Adipocyte (in vitro differentiated cells): ENCODE measurements around the gene UNC13C.

Experiments used
- DNase-seq: peaks from one replicate; pipeline ENCODE4 v3.0.0-alpha.2; 2015; ENCODE audit warnings: low read depth
- H3K27me3 ChIP-seq: replicated peaks from 2 replicates; pipeline ENCODE4 v1.7.0; 2013; ENCODE audit warnings: mild to moderate bottlenecking, low read length, moderate library complexity; ENCODE audit not compliant: control insufficient read depth, insufficient read depth
- H3K36me3 ChIP-seq: 2 replicates; pipeline ENCODE4 v1.7.0; 2013; ENCODE audit warnings: low read length, mild to moderate bottlenecking, moderate library complexity; ENCODE audit not compliant: control insufficient read depth, insufficient read depth, severe bottlenecking
- H3K4me1 ChIP-seq: 2 replicates; pipeline ENCODE4 v1.7.0; 2013; ENCODE audit warnings: mild to moderate bottlenecking, low read length, moderate library complexity; ENCODE audit not compliant: control insufficient read depth, insufficient read depth
- H3K4me3 ChIP-seq: 2 replicates; pipeline ENCODE4 v1.7.0; 2013; ENCODE audit warnings: mild to moderate bottlenecking, low read length, moderate library complexity
- H3K9ac ChIP-seq: 2 replicates; pipeline ENCODE4 v1.7.0; 2013; ENCODE audit warnings: mild to moderate bottlenecking, low read length, moderate library complexity
- H3K9me3 ChIP-seq: 2 replicates; pipeline ENCODE4 v1.7.0; 2013; ENCODE audit warnings: mild to moderate bottlenecking, low read length, moderate library complexity; ENCODE audit not compliant: control insufficient read depth

UNC13C gene

DNA sequence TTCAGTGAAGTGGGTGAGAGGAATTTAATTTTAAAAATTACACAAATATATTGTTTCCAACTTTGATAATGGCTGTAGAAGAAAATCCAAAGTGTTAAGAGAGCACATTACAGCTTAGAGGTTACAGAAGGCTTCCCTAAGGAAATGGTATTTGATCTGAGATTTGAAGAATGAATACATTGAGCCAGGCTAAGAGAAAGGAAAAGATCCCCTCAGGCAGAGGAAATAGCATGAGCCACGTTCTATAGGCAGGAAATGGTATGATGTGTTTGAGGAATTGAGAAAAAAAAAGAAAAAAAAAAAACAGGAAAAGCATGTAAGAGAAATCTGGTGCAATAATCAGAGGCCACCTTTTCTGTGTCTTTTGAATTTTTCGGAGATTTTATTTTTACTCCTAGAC is 48.6 kb downstream of the UNC13C start:
- DNase-seq = no peak
- H3K9me3 ChIP-seq = no peaks in the 10 kb centered on the region
- no peak overlapping the region for H3K9ac ChIP-seq
- no peaks in the 10 kb centered on the region for H3K36me3 ChIP-seq
- H3K27me3 ChIP-seq = no peaks in the 10 kb centered on the region
- H3K4me1 ChIP-seq = no peaks in the 10 kb centered on the region
- H3K4me3 ChIP-seq = no peak overlapping the region

DNA sequence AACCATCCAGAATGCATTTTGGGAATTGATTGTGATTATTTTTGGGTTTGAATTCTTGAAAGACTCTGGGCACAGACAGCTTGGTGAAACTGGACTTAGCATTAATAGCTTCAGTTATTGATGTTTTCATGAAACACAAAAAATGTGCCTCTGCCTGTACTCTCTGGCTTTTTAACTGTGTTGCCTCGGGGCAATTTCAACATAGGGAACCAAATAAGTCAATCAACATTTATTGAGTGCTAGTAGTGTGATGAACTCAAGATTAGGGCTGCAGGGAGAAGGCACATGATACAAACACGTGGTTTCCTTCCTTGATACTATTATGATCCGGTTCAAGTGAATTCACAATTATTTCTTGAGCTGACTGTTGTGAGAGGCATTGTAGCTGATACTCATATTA is 50.8 kb downstream of the UNC13C start:
- Histone ChIP-seq H3K4me1 (no peaks in the 10 kb centered on the region), H3K27me3 (no peaks in the 10 kb centered on the region), H3K36me3 (no peaks in the 10 kb centered on the region), H3K9ac (no peak overlapping the region), H3K4me3 (no peak overlapping the region), H3K9me3 (no peaks in the 10 kb centered on the region)
- DNase-seq = no peak

DNA sequence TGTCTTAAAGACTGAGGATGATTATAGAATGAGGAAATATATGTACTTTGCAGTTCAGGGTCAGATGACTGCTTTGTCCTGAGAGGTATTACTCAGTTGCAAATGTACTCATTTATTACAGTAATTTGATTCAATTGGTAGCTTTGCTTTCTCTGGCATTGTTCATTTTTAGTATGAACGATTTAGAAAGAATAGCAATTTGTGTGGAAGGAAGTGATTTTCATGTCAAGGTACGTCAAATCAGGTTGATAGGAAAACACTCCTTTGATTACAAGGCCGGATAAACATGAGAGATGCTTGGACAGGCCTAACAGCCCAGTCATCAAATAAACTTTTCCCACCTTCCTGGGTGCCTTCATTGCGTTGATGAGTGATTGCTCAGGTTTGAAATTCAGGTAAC is 53.8 kb downstream of the UNC13C start:
- Histone ChIP-seq H3K9ac (no peak overlapping the region), H3K9me3 (no peaks in the 10 kb centered on the region)

DNA sequence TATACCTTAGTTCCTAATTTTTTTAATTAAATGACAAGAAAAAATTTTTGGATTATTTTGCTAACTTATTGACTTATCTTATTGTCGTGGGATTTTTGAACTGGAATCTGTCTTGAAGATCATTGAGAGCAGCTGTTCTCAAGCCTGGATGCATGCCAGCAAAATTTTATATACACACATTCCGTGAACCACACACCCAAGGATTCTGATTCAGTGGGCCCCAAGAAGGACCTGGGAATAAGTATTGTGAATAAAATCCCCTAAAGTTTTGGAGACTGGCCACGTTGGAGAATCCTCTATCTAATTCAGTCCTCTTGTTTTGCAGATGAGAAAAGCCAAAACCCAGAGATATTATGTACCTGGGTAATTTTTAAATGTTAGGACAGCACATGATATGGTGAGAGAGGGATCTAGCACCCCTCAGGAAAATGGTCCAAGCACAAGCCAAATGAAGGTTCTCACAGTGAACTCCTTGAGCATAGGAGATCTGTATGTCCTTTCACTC is 55.2 kb downstream of the UNC13C start:
- Histone ChIP-seq H3K9ac (no peak overlapping the region), H3K4me1 (no peaks in the 10 kb centered on the region), H3K9me3 (no peaks in the 10 kb centered on the region), H3K36me3 (no peaks in the 10 kb centered on the region), H3K27me3 (no peaks in the 10 kb centered on the region), H3K4me3 (no peak overlapping the region)
- DNase-seq = no peak

More for the DNA sequence above, 53.8 kb downstream of the UNC13C start:
- DNase-seq = no peak
- Histone ChIP-seq H3K4me3 (no peak overlapping the region), H3K4me1 (no peaks in the 10 kb centered on the region), H3K27me3 (no peaks in the 10 kb centered on the region), H3K36me3 (no peaks in the 10 kb centered on the region)

DNA sequence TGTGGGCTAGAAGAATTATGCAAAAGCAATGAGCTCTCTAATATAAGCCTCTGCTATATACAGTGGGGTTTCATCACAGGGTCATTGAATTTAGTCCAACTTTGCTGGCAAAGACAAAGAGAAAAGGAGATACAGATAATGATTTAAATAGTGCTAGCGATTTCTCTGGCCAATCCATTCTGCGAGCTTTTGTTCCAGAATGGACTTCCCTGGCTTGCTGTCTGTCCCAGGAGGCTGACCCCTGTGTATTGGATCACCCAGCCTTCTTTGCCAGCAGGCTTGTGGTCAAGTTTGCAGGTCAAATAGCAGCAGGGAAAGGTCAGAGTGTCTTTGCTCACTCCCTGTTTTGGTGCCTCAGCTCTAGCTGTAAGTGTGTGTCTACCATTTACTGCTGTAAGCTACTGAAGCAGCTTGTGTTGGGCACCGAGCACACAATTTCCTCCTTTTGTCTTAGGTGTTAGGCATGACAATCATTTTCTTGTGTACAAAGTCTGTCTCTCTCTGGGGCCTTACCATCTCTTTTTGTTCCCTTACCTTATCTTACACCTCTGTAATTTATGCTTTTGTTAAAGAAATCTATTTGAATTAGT is 55.7 kb downstream of the UNC13C start:
- no peak for DNase-seq
- Histone ChIP-seq H3K36me3 (no peaks in the 10 kb centered on the region), H3K4me3 (no peak overlapping the region), H3K9ac (no peak overlapping the region), H3K27me3 (no peaks in the 10 kb centered on the region), H3K9me3 (no peaks in the 10 kb centered on the region), H3K4me1 (no peaks in the 10 kb centered on the region)

DNA sequence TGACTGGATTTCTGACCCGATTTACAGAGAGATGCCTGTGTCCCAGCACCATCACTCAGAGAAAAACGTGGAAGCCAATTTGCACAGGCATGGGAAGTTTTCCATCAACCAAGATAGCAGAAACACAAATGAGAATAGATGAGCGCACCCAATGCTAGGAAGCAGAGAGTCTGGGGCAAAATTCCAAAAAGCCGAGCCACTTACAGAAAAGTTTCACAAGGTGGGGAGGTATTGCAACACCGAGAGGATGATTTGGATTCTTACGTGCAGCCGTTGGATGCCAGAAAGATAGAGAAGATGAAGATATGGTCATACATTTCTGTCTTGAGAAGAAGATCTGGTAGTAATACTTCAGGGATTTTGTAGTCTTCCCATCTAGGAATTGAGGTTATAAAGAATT is 57.4 kb downstream of the UNC13C start:
- Histone ChIP-seq H3K4me3 (no peak overlapping the region), H3K9ac (no peak overlapping the region), H3K9me3 (no peaks in the 10 kb centered on the region), H3K27me3 (no peaks in the 10 kb centered on the region), H3K36me3 (no peaks in the 10 kb centered on the region), H3K4me1 (no peaks in the 10 kb centered on the region)
- no peak for DNase-seq

DNA sequence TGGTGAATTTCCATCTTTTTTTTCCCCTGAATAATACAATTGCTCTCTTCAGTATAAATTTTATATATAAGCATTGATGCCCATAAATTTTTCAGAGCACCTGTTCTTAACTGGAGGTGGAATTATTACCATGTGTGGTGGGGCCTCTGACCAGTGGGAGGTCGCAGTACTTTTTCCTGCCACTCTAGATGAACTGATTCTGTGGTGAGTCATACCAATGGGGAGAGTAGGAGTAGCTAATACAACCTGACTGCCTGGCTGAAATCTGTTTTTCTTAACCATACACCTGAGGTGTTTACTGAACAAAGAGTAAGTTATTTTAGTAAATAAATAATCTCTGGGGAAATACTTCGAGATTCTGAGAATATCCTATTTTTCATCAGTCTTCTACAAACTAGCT is 67.2 kb downstream of the UNC13C start:
- no peak for DNase-seq
- no peaks in the 10 kb centered on the region for H3K27me3 ChIP-seq
- no peaks in the 10 kb centered on the region for H3K9me3 ChIP-seq
- H3K9ac ChIP-seq = no peak overlapping the region
- no peak overlapping the region for H3K4me3 ChIP-seq
- H3K36me3 ChIP-seq = no peaks in the 10 kb centered on the region
- H3K4me1 ChIP-seq = peaks cover 2% of the 10 kb centered on the region

DNA sequence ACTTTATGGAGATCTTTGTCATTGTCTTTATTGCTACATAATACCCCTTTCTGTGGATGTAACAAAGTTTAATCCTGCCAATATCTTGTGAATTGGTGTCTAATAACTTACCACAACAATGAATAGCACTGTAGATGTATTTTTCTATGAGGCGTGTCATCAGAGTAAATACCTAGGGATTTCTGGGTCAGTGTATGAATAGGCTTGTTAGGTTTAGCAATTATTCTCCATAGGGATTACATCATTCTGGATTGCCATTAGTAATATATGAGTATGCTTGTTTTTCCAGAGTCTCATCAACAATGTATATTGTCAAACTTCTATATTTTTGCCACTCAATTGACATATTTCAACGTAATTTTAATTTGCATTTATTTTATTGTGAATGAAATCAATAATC is 67.9 kb downstream of the UNC13C start:
- Histone ChIP-seq H3K36me3 (no peaks in the 10 kb centered on the region), H3K4me1 (peaks cover 2% of the 10 kb centered on the region), H3K4me3 (no peak overlapping the region), H3K9ac (no peak overlapping the region), H3K9me3 (no peaks in the 10 kb centered on the region), H3K27me3 (no peaks in the 10 kb centered on the region)
- no peak for DNase-seq

DNA sequence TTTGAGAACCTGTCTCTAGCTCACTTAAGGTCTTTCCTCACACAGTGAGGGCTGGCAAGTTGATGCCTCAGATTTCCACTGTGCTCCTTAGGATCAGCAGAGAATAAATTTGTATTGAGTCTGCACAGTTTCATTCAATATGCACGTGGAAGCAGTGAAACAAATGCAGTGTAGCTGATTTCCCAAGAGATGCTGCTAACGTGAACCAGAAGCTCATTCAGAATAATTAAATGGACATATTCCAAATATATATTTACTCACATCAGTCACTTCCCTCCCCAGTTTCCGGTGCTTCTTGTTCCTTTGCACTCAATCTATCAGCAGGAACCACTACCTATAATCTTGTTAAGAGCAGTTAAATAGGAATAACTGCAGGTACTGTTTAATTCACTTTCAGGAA is 86.1 kb downstream of the UNC13C start:
- Histone ChIP-seq H3K4me3 (no peak overlapping the region), H3K4me1 (no peaks in the 10 kb centered on the region), H3K9ac (no peak overlapping the region), H3K9me3 (no peaks in the 10 kb centered on the region), H3K36me3 (no peaks in the 10 kb centered on the region), H3K27me3 (no peaks in the 10 kb centered on the region)
- no peak for DNase-seq

DNA sequence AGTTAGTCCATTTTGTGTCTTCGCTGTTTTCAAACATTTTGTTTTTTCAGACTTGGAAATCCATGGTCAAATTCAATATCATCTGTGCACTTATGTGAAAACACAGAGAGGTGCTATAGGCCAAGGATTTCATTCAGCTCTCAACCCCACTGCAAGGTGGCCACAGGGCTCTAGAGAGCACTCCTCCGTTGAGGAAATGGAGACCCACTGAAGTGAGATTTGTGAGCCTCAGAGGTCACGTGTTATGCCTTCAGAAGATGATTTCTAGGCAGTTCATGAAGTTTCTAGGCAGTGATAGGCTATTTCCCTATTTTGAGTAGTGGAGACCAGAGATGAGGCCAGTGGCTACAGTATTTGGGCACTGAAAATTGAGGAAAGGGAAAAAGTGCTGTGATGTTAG is 88.2 kb downstream of the UNC13C start:
- H3K9ac ChIP-seq = no peak overlapping the region
- no peak for DNase-seq
- no peaks in the 10 kb centered on the region for H3K27me3 ChIP-seq
- no peak overlapping the region for H3K4me3 ChIP-seq
- H3K4me1 ChIP-seq = no peaks in the 10 kb centered on the region
- no peaks in the 10 kb centered on the region for H3K9me3 ChIP-seq
- no peaks in the 10 kb centered on the region for H3K36me3 ChIP-seq

DNA sequence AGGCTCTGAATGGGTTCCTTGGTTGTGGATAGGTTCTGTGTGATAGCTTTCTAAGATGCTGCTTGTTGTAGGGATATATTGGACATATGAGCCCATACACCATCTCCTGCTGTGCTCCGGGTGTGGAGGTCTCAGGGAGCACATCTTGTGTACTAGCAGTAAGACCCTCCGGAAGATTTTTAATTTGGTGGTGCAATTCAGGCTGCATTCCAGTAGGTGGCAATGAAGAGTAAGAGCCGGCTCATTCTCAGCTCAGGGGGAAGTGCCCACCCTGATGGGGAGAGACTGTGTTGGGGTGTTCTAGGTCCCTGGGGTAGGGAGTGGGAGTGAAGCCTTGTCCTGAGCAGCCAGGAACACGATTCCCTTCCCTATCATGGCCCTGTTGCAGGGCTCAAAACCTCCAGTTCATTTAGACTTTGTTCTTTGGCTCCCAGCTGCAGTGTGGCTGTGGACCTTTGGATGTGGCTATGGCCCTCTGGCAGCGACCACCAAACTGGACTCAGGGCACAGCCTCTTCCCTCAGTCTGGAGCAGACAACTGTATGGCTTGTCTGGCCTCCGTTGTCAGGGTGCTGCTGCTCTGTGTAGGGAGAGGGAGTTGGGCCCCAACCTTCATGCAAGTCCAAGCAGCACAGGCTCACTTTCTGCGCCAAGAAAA is 104.7 kb downstream of the UNC13C start:
- no peak for DNase-seq
- peaks cover 11% of the 10 kb centered on the region for H3K27me3 ChIP-seq
- H3K9ac ChIP-seq = no peak overlapping the region
- H3K36me3 ChIP-seq = no peaks in the 10 kb centered on the region
- H3K9me3 ChIP-seq = no peaks in the 10 kb centered on the region
- H3K4me1 ChIP-seq = no peaks in the 10 kb centered on the region
- H3K4me3 ChIP-seq = no peak overlapping the region

DNA sequence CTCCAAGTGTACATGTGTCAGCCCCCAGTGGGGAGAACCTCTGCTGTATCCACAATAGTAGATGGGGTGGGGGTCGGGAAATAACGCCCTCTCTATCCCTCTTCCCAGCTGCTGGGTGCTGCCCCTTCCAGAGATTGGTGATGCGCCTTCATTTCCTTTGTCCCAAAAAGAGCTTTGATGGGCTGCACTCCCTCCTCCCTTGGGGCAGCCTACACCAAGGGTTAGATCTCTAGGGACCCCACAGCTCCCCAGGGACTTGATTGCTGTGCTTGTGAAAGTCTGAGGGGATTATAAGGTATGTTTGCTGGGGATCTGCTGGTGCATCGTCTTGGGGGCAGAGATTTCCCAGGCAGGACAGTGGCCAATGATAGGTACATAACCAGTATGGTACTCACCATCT is 105.3 kb downstream of the UNC13C start:
- Histone ChIP-seq H3K36me3 (no peaks in the 10 kb centered on the region), H3K27me3 (peaks cover 11% of the 10 kb centered on the region), H3K4me1 (no peaks in the 10 kb centered on the region), H3K4me3 (no peak overlapping the region), H3K9ac (no peak overlapping the region), H3K9me3 (no peaks in the 10 kb centered on the region)
- no peak for DNase-seq
